ENCODE results near the gene RTN4R.
"Not testable (repeated sequence)": the region's sequence is repeated elsewhere in the genome, so short reads cannot be mapped to it uniquely, and the experiment has no call there.

GRCh38 chr22:20289182-20290044 is 21.3 kb upstream of the RTN4R start:
- TF ChIP-seq, protein P1, sequence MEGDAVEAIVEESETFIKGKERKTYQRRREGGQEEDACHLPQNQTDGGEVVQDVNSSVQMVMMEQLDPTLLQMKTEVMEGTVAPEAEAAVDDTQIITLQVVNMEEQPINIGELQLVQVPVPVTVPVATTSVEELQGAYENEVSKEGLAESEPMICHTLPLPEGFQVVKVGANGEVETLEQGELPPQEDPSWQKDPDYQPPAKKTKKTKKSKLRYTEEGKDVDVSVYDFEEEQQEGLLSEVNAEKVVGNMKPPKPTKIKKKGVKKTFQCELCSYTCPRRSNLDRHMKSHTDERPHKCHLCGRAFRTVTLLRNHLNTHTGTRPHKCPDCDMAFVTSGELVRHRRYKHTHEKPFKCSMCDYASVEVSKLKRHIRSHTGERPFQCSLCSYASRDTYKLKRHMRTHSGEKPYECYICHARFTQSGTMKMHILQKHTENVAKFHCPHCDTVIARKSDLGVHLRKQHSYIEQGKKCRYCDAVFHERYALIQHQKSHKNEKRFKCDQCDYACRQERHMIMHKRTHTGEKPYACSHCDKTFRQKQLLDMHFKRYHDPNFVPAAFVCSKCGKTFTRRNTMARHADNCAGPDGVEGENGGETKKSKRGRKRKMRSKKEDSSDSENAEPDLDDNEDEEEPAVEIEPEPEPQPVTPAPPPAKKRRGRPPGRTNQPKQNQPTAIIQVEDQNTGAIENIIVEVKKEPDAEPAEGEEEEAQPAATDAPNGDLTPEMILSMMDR (IDR thresholded peaks at IDR 0.05; ENCODE audit: low read depth, low read length), result not testable (repeated sequence)
- TF ChIP-seq MAX (IDR thresholded peaks at IDR 0.05; ENCODE audit: low read depth, low read length), result not testable (repeated sequence)

All from NB4 (cell line).